WTC11 (cell line): ENCODE measurements around the gene PRM2.

ENCODE experiments used
- FOXJ3 ChIP-seq: sonication (generic); formaldehyde crosslinking; IDR thresholded peaks from 2 replicates; pipeline ENCODE4 v1.9.0; 2021; ENCODE audit warnings: missing genetic modification reagents, mild to moderate bottlenecking, borderline replicate concordance
- FOXK1 ChIP-seq: sonication (generic); formaldehyde crosslinking; IDR thresholded peaks from 2 replicates; pipeline ENCODE4 v1.8.0; 2022; ENCODE audit warnings: mild to moderate bottlenecking, moderate library complexity, missing genetic modification reagents
- ZBTB43 ChIP-seq: sonication (generic); formaldehyde crosslinking; IDR thresholded peaks from 2 replicates; pipeline ENCODE4 v1.8.1; 2023; ENCODE audit warnings: mild to moderate bottlenecking, missing genetic modification reagents

GRCh38 chr16:11277607-11278337, 1.5 kb upstream of the PRM2 start:
- TF ChIP-seq ZBTB43 (CRISPR knock-in tag) (no peak), FOXJ3 (no peak), FOXK1 (CRISPR knock-in tag) (no peak)
